Epidermal melanocyte (primary cell): ENCODE measurements around the gene PPFIA2.
"Not testable (repeated sequence)": the region's sequence is repeated elsewhere in the genome, so short reads cannot be mapped to it uniquely, and the experiment has no call there.

ENCODE experiments used
- DNase-seq: peaks from one replicate; pipeline ENCODE4 v3.0.0; 2011; ENCODE audit warnings: low spot score; ENCODE audit not compliant: insufficient read length

PPFIA2 gene

GRCh38 chr12:81670759-81671158 lies 88.4 kb downstream of the PPFIA2 start:
- DNase-seq: no peak

GRCh38 chr12:81668475-81668874 lies 90.7 kb downstream of the PPFIA2 start:
- peak; percentile 38 for DNase-seq

GRCh38 chr12:81659310-81659709 lies 99.8 kb downstream of the PPFIA2 start:
- not testable (repeated sequence) for DNase-seq

- no peak for DNase-seq
These were observed 114.6 kb downstream of the PPFIA2 start for GRCh38 chr12:81644503-81644902.

- DNase-seq: no peak
These were observed 120.0 kb downstream of the PPFIA2 start for GRCh38 chr12:81639196-81639595.

- no peak for DNase-seq
These were observed 126.0 kb downstream of the PPFIA2 start for GRCh38 chr12:81633127-81633526.

- DNase-seq: peak; percentile 23
These were observed 131.6 kb downstream of the PPFIA2 start for GRCh38 chr12:81627336-81628189.

DNA sequence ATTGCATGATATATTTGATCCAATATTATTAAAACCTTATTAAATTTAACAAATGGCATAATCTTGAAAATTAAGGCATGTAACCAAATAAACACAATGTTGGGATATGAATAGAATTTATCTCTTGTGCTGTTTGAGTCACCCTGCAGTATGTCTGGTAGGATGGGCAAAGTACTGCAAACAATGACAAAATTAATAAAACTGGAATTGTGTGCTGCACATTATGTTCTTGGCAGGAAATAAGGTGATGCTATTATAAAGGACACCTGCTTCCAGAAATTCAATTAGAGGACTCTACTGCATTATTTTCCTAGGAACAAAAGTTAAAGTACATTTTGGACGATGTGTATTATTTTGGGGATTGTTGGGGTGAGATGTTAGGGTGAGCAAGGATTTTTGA lies 132.7 kb downstream of the PPFIA2 start:
- no peak for DNase-seq

DNA sequence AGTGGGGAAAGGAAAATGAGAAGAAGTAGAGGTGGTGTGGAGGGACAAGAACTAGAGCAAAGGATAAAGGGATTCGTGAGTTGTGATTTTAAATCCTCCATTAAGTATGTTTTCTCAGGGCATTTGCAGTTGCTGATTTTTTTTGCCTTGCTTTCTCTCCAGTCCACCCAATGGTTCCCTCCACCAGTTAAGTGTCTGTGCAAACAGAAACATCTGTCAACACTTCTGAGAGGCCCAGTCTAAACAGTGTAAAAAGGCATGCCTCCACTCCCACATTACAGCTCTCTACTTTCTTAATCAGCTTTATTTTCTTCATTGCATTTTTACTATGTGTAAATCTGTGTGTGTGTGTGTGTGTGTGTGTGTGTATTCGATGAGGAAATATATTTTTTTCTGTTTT lies 141.2 kb downstream of the PPFIA2 start:
- DNase-seq: no peak

DNA sequence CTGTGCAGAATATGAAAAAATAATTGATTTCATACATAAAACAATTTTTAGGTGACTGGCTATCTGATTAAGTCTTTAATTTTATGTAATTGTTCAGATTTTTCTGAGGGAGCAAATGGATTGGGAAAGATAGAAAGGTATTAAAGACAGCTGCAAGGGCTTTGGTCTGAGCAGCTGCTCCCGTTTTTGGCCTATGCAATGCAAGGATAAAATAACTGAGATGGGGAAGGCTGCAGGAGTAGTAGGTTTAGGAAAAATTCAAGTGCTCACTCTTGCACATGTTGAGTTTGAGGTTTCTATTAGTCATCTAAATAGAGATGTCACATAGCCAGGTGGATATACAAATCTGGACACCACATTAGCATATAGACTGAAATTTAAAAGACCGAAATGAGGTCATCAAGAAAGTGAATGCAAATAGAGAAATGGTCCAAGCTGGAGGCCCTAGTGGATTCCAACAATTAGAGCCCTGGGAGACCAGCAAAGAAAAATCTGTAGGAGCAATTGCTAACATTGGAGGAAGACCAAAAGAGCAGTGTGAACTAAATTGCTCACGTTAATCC lies 144.0 kb downstream of the PPFIA2 start:
- DNase-seq: no peak

DNA sequence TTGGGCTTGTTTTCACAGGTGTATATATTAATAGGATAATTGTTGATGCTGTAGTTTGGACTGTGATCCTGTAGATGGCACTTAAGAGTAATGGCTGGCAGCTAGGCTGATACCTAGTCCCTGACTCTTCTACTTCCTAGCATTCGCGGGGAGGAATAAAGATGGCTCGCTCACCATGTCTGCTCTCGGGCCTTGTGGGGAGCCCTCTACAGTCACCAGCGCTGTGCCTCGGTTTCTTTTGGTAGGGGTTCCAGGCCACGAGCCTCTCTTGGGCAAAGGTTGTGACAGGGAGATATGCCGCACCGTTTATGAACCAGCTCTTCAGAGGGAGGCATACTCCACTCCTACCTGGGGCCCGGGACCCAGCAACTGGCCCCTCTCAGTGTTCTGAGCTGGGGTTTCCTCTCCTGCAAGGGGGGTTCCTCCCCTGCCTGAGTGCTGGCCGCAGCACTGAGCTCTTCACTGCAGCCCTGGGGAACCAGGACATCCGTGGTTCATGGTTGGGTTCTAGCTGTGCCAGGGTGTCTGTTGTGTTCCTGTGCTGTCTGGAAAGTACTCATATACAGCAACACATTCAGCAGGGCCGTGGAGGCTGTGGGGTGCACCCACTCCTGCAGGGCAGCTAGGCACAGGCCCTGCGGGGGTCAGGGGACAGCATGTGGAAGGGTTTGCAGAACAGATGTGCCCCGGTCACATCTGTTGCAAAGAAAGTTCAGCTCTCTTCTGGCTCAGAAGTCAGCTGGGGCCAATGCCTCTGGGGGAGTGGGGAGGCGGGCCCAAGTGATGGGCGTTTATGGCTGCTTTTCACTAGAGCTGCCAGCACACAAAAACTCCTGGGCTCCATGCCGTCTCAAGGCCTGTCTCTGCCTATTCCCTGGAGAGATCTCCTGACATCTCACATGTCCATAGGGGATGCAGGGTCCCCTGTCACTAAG lies 147.9 kb downstream of the PPFIA2 start:
- DNase-seq: no peak

GRCh38 chr12:81597928-81598604 lies 161.1 kb downstream of the PPFIA2 start:
- no peak for DNase-seq

DNA sequence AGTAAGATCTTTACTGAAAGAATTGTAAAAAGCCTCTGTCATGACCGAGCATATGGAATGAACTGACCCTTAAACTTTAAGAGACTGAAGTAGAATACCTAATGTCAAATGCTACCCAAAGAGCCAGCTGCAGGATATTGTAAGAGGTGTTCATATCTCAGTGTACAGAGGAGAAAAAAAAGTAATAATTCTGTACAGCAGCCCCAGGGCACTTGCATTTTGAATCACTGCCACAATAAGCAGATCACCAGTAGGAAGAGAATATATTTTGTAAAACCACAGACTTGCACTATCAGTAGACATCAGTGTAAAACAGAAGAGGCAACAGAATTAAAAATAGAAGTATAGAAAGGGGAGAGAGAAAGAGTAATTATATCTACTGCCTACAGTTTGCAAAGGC lies 162.6 kb downstream of the PPFIA2 start:
- no peak for DNase-seq

GRCh38 chr12:81591256-81591655 lies 167.9 kb downstream of the PPFIA2 start:
- no peak for DNase-seq

DNA sequence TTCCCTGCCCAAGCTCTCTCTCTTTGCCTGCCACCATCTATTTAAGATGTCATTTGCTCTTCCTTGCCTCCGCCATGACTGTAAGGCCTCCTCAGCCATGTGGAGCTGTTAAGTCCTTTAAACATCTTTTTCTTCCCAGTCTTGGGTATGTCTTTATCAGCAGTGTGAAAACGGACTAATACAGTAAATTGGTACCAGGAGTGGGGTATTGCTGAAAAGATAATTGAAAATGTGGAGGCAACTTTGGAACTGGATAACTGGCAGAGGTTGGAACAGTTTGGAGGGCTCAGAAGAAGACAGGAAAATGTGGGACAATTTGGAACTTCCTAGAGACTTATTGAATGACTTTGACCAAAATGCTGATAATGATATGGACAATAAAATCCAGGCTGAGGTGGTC lies 168.4 kb downstream of the PPFIA2 start:
- DNase-seq: not testable (repeated sequence)

DNA sequence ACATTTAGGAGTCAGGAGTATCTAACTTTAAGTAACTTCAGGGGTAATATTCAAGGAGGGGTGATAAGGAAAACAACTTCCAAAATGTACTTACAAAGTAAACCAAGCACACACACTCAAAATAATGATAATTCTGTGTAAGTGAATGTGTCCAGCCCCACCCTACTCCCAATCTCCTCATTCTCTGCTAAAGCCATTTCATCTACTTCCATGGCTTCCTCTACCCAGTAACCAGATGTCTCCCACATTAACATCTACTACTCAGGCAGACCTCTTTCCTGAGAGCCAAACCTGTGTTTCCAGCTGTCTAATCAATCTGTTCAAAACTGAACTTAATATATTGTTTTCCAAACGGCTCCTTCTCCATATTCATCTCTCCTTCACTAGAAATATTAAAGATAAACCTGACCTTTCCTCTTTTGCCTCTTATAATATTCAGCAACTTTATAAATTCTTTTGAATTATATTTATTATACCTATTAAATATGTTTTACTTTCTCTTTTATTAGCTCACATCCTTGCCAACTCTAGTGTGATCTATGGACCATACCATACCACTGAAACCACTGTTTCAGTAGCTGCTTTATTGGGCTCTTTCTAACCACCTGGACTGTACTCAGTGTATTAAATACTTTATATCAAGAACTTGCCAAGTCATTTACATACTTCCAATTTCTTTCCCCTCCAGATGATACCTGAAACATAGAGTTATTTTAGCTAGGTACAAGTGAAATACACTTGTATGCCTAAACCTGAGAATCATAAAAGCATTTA lies 170.7 kb downstream of the PPFIA2 start:
- DNase-seq: no peak

DNA sequence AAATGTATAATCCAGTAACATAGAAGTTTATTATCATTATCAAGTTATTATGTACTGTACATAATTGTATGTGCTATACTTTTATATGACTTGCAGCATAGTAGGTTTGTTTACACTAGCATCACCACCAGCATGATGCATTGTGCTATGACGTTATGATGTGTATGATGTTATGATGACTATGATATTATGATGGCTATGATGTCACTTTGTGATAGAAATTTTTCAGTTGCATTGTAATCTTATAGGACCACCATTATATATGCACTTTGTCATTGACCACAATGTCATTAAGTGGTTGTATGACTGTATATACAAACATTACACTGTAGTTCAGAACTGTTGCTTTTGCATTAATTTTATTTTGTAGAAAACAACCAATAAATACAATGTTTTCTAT lies 173.4 kb downstream of the PPFIA2 start:
- DNase-seq: no peak

DNA sequence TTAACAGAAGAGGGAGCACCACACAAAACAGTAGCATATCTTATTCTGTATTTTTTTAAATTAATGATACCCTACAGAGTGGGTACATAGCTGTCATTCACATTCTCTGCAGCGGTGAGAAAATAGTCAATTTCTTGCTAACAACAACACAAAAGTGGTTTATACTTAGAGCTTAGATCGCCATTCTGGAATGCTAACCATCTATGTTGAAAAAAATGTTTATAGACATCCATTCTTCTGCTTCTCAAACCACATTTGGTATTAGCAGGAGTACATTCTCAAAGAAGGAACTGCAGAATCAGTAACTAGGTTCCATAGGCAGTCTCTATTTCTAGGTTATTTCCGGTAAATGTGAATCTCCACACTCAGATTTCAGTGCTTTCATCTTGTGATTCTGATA lies 185.9 kb downstream of the PPFIA2 start:
- DNase-seq: no peak

GRCh38 chr12:81572411-81572810 lies 186.7 kb downstream of the PPFIA2 start:
- DNase-seq: no peak

DNA sequence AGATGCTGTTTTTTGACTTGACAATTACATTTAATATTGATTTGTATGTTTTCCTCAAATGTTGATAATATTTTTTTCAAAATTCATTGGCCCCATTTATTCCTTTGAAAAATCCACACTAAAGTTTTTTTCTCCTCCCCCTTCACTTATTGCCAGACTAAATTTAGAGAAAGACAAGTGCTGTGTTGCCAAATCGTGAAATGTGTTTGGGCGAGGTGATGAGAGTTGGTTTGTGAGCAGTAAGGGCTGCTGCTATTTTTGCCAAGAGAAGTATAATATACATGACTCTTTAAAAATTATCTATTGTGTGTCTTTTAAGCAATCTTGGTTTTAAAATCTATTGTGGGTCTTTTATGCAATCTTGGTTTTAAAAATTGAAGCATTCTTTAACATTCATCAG lies 188.9 kb downstream of the PPFIA2 start:
- no peak for DNase-seq

GRCh38 chr12:81564237-81564636 lies 194.9 kb downstream of the PPFIA2 start:
- no peak for DNase-seq
